HG02938 (cell line): Measurements from ENCODE around the gene LAMP5.

Experiments used
- ATAC-seq: cut with Tn5 transposase; IDR thresholded peaks from one replicate; pipeline ENCODE4 v1.9.1; 2021; ENCODE audit warnings: mild to moderate bottlenecking, moderate library complexity; ENCODE audit not compliant: unreplicated experiment

Gene LAMP5, protein sequence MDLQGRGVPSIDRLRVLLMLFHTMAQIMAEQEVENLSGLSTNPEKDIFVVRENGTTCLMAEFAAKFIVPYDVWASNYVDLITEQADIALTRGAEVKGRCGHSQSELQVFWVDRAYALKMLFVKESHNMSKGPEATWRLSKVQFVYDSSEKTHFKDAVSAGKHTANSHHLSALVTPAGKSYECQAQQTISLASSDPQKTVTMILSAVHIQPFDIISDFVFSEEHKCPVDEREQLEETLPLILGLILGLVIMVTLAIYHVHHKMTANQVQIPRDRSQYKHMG

GRCh38 chr20:9514461-9515213, at the start of gene LAMP5:
LAMP5 (plus strand) TSS chr20:9514590; CDS start chr20:9514853, 263 bp downstream.
- ATAC-seq: no peak

GRCh38 chr20:9467995-9468394, 46.4 kb upstream of the LAMP5 start:
- no peak for ATAC-seq

DNA sequence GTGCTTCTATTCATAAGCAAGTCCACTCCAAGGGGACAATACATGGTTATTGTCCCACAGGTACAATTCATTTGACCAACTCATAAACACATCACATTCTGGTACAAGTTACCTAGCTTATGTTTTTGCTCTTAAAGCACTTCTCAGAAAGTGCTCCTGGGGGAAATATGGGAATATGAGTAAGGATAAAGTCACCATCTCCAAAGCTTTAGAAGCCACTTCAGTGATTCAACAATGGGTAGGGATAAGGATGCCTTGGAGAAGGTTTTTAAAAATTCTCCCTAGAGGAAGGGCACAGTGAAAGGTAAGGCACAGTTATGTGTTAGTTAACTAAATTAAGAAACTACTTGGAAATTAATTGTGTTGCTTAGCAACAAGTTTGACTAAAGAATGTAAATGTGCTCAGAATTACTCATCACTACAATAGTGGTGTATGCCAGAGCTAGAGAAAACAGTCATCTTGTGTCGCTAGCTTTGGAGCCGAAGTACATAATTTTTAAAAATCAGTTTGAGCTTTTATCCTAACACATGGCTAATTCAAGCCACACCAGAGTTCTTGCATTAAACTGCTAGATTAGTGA, 39.5 kb upstream of the LAMP5 start:
- ATAC-seq: no peak

- ATAC-seq: no peak
These were observed 38.9 kb upstream of the LAMP5 start for GRCh38 chr20:9475456-9475855.

GRCh38 chr20:9476174-9476573, 38.2 kb upstream of the LAMP5 start:
- ATAC-seq: no peak

GRCh38 chr20:9476637-9477036, 37.8 kb upstream of the LAMP5 start:
- ATAC-seq: no peak

DNA sequence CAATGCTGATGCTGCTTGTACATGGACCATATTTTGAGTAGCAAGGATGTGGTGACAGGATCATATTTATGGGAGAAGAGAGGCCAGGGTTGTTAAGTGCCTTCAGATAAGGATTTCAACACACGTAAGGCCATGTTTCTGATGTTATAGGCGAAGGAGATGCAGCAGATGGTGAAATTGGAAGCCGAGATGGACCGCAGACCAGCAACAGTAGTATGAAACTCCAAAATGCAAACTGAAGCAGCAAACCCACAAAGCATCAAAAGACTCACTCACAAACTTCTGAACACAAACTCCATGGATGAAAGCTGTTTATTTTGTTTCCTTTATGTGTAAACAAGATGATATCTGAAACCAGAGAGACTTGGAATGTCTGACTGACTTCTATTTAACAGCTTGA, 35.6 kb upstream of the LAMP5 start:
- ATAC-seq: no peak

DNA sequence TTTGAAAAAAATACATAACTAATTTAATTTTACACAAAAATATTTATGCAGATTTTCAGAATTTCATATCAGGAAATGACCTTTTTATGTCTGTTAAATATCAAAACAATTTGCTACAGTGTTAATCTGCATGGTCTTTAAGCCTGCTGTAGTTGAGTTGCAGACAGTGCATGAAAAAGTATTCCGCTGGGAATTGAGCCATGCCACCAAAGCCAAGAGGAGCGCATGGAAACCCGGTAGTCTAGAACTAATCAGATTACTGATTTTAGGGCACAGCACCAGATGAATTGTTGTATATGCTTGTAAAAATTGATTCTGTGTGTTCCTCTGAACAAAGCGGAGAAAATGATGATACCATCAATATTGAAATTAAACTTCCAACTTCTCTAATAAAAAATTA, 34.3 kb upstream of the LAMP5 start:
- no peak for ATAC-seq

- no peak for ATAC-seq
These were observed 32.2 kb upstream of the LAMP5 start for GRCh38 chr20:9482180-9482579.

GRCh38 chr20:9483131-9483530, 31.3 kb upstream of the LAMP5 start:
- ATAC-seq: no peak

DNA sequence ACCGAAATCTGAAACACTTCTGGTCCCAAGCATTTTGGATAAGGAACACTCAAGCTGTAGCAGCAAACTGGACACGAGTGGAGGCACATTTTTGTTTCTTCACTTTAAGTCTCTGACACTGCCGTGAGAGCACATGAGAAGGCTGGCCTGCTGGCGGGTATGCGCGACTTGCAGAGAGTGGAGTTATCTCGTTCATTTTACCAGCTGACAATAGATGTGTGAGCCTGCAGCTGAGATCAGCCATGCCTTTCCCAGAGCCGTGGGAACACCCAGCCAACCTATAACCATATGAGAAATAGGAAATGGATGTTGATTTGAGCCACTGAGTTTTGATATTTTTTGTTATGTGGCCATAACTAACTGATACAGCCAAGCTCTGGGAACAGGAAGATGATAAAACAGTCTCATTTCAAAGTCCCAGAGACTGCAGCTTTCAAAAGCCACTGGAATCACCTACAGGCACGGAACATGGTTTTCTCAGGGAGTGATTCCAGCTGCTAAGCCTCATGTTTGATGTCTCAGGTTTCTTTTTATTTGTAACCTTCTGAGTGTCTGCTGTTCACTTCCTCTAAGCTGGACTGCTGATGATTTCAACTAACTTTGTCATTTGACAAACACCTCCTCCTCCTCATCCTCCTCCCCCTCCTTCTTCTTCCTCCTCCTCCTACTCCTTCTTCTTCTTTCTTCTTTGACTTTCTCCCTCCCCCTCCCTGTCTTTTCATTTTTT, 28.6 kb upstream of the LAMP5 start:
- no peak for ATAC-seq

DNA sequence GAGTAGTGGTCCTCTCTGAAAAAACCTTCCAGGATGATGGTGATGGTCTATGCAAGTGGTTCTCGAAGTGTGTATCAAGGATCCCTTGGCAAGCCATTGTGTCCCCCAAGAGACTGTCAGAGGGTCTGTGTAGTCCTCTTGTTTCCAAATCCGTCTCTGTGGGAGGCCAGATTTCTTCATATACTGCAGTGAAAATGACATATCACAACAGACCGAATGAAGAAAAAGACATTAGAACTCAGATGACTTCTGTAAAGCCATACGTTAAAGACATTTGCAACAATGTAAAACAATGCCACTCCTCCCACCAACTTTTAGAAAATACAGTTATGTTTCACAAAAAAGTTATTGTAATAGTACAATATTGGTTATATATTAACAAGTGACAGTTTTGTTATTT, 27.2 kb upstream of the LAMP5 start:
- ATAC-seq: no peak

DNA sequence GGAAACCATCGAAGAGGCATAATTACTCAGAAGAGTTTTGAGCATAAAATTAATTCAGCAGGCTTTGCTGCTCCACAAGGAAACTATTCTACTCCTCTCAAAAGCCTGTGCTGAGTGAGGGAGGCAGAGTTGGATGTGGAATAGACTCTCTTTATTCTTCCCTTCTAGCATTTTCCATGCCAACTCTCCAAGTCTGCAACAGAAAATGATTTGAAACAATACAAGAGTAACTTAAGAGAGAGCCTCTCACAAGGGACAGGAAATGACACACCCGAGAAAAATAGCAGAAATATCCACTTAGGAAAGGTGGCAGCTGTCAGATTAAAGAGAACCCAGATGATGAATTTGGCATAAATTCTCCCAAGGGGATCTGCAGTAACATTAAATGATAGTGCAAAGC, 26.3 kb upstream of the LAMP5 start:
- no peak for ATAC-seq

GRCh38 chr20:9490161-9490560, 24.2 kb upstream of the LAMP5 start:
- no peak for ATAC-seq

DNA sequence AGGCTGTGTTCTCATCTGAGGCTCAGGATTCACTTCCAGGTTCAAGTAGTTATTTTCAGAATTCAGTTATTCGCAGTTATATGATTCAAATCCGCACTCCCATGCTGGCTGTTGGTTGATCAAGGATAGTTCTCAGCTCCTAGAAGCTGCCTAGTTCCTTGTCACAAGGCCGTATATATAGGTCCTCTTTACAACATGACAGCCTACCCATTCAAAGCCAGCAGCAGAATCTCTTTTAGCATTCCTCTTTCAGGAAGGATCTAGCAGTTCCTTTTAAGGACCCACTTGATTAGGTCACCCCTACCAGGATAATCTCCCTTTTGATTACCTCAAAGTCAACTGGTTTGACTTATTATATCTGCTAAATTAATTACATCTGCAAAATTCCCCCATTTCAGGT, 23.8 kb upstream of the LAMP5 start:
- no peak for ATAC-seq

DNA sequence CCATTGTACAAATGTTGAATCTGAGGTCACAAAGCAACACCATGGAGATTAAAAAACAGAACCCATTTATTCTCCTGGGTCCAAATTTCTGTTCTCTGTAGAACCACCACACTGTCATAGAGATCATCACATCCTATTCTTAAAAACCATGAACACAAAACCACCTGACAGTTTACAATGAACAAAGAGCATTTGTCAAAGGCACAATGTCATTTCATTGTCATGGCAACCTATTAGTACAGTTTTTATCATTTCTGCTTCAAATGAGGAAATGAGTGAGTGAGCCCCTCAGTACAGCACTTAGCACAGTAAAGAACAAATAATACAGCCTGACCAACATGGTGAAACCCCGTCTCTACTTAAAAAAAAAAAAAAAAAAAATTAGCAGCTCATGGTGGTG, 23.1 kb upstream of the LAMP5 start:
- ATAC-seq: no peak

DNA sequence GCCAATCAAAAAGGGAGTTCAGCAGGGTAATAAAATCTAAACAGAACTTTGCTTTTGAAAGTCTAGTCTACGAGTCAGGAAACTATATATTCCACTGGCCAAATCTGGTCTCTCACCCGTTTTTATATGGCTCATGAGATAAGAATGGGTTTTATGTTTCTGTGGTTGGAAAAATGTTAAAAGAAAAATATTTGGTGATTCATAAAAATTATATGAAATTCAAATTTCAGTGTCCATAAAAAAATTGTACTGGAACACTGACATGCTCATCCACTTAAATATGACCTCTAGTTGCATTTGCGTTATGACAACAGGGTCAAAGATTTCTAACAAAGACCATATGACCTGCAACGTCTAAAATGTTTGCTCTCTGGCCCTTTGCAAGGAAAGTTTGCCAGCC, 22.3 kb upstream of the LAMP5 start:
- ATAC-seq: no peak

DNA sequence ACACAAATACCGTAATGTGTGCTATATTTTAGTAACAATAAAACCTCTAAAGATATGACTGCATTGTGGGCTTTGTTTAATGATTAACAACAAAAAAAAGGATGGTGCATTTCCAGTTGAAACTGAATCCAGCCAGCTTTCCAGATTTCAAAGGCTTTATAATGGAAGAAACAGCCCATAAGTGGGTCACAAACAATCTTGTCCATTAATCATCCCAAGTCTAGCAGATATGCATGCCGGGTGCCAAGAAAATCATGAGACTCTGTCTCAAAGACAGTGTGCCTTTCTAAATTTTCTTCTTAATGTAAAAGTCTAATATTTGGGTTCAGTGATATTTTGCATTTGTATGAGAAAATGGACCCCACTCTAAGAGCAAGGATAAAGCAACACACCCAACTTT, 20.6 kb upstream of the LAMP5 start:
- ATAC-seq: no peak

GRCh38 chr20:9495701-9496100, 18.7 kb upstream of the LAMP5 start:
- ATAC-seq: no peak

- ATAC-seq: no peak
These were observed 18.2 kb upstream of the LAMP5 start for GRCh38 chr20:9496155-9496554.

- ATAC-seq: no peak
These were observed 16.1 kb upstream of the LAMP5 start for GRCh38 chr20:9498322-9498721.
